SIG-M5 (cell line): ENCODE data around the gene SH3YL1.

ENCODE experiments used
- DNase-seq: peaks from one replicate; lab custom pipeline; 2025; lab: John Stamatoyannopoulos, UW

Gene SH3YL1

GRCh38 chr2:213932-214693 is 49.7 kb downstream of the SH3YL1 start:
- no peak for DNase-seq

- no peak for DNase-seq
Observed at GRCh38 chr2:211486-212184, 52.2 kb downstream of the SH3YL1 start.

- no peak for DNase-seq
Observed at GRCh38 chr2:210660-211059, 53.2 kb downstream of the SH3YL1 start.

GRCh38 chr2:209470-209869 is 54.4 kb downstream of the SH3YL1 start:
- no peak for DNase-seq

- no peak for DNase-seq
Observed at GRCh38 chr2:208335-208734, 55.5 kb downstream of the SH3YL1 start.

- no peak for DNase-seq
Observed at GRCh38 chr2:203984-204383, 59.8 kb downstream of the SH3YL1 start.

GRCh38 chr2:203401-203800 is 60.4 kb downstream of the SH3YL1 start:
- DNase-seq = no peak

- DNase-seq = no peak
Observed at GRCh38 chr2:202945-203344, 60.9 kb downstream of the SH3YL1 start.

- no peak for DNase-seq
Observed at GRCh38 chr2:201648-202433, 62.0 kb downstream of the SH3YL1 start.

- no peak for DNase-seq
Observed at GRCh38 chr2:199041-199966, 64.5 kb downstream of the SH3YL1 start.

- no peak for DNase-seq
Observed at GRCh38 chr2:196406-196805, 67.4 kb downstream of the SH3YL1 start.

- no peak for DNase-seq
Observed at GRCh38 chr2:195932-196331, 67.9 kb downstream of the SH3YL1 start.

GRCh38 chr2:193141-193671 is 70.6 kb downstream of the SH3YL1 start:
- no peak for DNase-seq

GRCh38 chr2:191311-192190 is 72.3 kb downstream of the SH3YL1 start:
- DNase-seq = no peak

- no peak for DNase-seq
Observed at GRCh38 chr2:187825-188224, 76.0 kb downstream of the SH3YL1 start.

- DNase-seq = no peak
Observed at GRCh38 chr2:185221-185620, 78.6 kb downstream of the SH3YL1 start.

GRCh38 chr2:184695-185094 is 79.1 kb downstream of the SH3YL1 start:
- no peak for DNase-seq

- no peak for DNase-seq
Observed at GRCh38 chr2:182509-183122, 81.2 kb downstream of the SH3YL1 start.

GRCh38 chr2:180311-180710 is 83.5 kb downstream of the SH3YL1 start:
- no peak for DNase-seq

- DNase-seq = no peak
Observed at GRCh38 chr2:179886-180285, 83.9 kb downstream of the SH3YL1 start.
